SK-N-SH (cell line): ENCODE data around the gene SCYL2. TPM values are rescaled to one million over a fixed set of nuclear protein-coding genes. Genes with fewer than 3 reads are reported as not detected.
"Not testable (repeated sequence)": the region's sequence is repeated elsewhere in the genome, so short reads cannot be mapped to it uniquely, and the experiment has no call there.

Experiments used
- CTCF ChIA-PET: fragments of 300-600, 350-600 bp; formaldehyde crosslinking; extraction: SDS; loops from one replicate; lab custom pipeline; 2021; lab: Yijun Ruan, JAX
- POLR2A ChIA-PET: fragments of 350-600 bp; sonication (Branson Sonifier 250); formaldehyde crosslinking; extraction: SDS; loops from one replicate; lab custom pipeline; 2020; ENCODE audit warnings: antibody characterized with exemption, inconsistent platforms; lab: Yijun Ruan, JAX
- DNase-seq: peaks from one replicate; pipeline ENCODE4 v3.0.0; 2012
- H2AFZ ChIP-seq: fragments of 200-600 bp; sonication (generic); 2 replicates; pipeline ENCODE4 v1.8.1; 2016; ENCODE audit warnings: antibody characterized with exemption, mild to moderate bottlenecking, low read depth
- H3F3A ChIP-seq: fragments of 200-600 bp; sonication (generic); replicated peaks from 2 replicates; pipeline ENCODE3; 2016; ENCODE audit warnings: antibody characterized with exemption, mild to moderate bottlenecking; ENCODE audit not compliant: insufficient read depth
- H3K27ac ChIP-seq, 2 experiments: fragments of 200-500 bp in 1 of 2; fragments of 200-600 bp in 1 of 2; sonication (Bioruptor generic) in 1 of 2; sonication (generic), shearing (Covaris generic) in 1 of 2; 2 replicates each; pipeline versions ENCODE4 v1.5.1 to v1.6.1; 2014 to 2016; ENCODE audit warnings: low read depth in 2 of 2, inconsistent platforms in 1 of 2, low read length in 1 of 2, mild to moderate bottlenecking in 1 of 2, mixed read lengths in 1 of 2
- H3K27me3 ChIP-seq: fragments of 200-600 bp; sonication (generic), shearing (Covaris generic); 2 replicates; pipeline ENCODE4 v1.6.1; 2016; ENCODE audit warnings: mixed run types; ENCODE audit not compliant: insufficient read depth
- H3K36me3 ChIP-seq, 2 experiments: fragments of 200-500 bp in 1 of 2; fragments of 200-600 bp in 1 of 2; sonication (Bioruptor generic) in 1 of 2; sonication (generic) in 1 of 2; replicated peaks in 1 of 2; 2 replicates each; pipeline versions ENCODE3 to v1.5.1; 2014 to 2016; ENCODE audit warnings: low read length in 1 of 2, mild to moderate bottlenecking in 1 of 2; ENCODE audit not compliant: insufficient read depth in 2 of 2, control insufficient read depth in 1 of 2
- H3K4me1 ChIP-seq, 2 experiments: fragments of 200-500 bp in 1 of 2; fragments of 200-600 bp in 1 of 2; sonication (Bioruptor generic) in 1 of 2; sonication (generic), shearing (Covaris generic) in 1 of 2; 2 replicates each; pipeline versions ENCODE4 v1.5.1 to v1.6.1; 2014 to 2016; ENCODE audit warnings: low read depth in 1 of 2, low read length in 1 of 2, mixed run types in 1 of 2; ENCODE audit not compliant: insufficient read depth in 2 of 2, control insufficient read depth in 1 of 2
- H3K4me2 ChIP-seq: fragments of 200-600 bp; sonication (generic), shearing (Covaris generic); 2 replicates; pipeline ENCODE4 v1.6.1; 2017; ENCODE audit warnings: mixed run types
- H3K4me3 ChIP-seq, 2 experiments: fragments of 200-500 bp in 1 of 2; fragments of 200-600 bp in 1 of 2; sonication (Bioruptor generic) in 1 of 2; sonication (generic), shearing (Covaris generic) in 1 of 2; 2 replicates each; pipeline versions ENCODE4 v1.5.1 to v1.8.1; 2014 to 2016; ENCODE audit warnings: low read depth in 2 of 2, inconsistent platforms in 1 of 2, low read length in 1 of 2, mild to moderate bottlenecking in 1 of 2, mixed read lengths in 1 of 2, moderate library complexity in 1 of 2
- H3K79me2 ChIP-seq: fragments of 200-600 bp; sonication (generic); 2 replicates; pipeline ENCODE4 v1.8.1; 2017; ENCODE audit warnings: mild to moderate bottlenecking; ENCODE audit not compliant: insufficient read depth
- H3K9ac ChIP-seq: fragments of 200-600 bp; sonication (generic); 2 replicates; pipeline ENCODE4 v1.6.1; 2017; ENCODE audit warnings: mixed run types
- H3K9me2 ChIP-seq: fragments of 200-600 bp; sonication (generic); 2 replicates; pipeline ENCODE4 v1.6.1; 2017; ENCODE audit warnings: mixed run types
- H3K9me3 ChIP-seq: fragments of 200-600 bp; sonication (generic); 2 replicates; pipeline ENCODE4 v1.6.1; 2017; ENCODE audit warnings: mixed run types, mild to moderate bottlenecking, moderate library complexity
- H4K20me1 ChIP-seq: fragments of 200-600 bp; sonication (generic); 2 replicates; pipeline ENCODE4 v1.6.1; 2017; ENCODE audit warnings: mild to moderate bottlenecking, mixed run types; ENCODE audit not compliant: insufficient read depth
- CHD2 ChIP-seq: fragments of 150-350 bp; IDR thresholded peaks from 2 replicates; pipeline ENCODE4 v1.6.1; 2018; ENCODE audit warnings: low read length; ENCODE audit not compliant: partially characterized antibody
- EP300 ChIP-seq, 2 experiments: IDR thresholded peaks; 2 replicates each; pipeline versions ENCODE4 v1.4.0 to v1.6.1; 2012; ENCODE audit warnings: borderline replicate concordance in 1 of 2, low read depth in 1 of 2, low read length in 1 of 2
- GABPA ChIP-seq: IDR thresholded peaks from 2 replicates; pipeline ENCODE4 v1.4.0; 2012; ENCODE audit warnings: low read depth, mild to moderate bottlenecking
- GATA2 ChIP-seq: sonication (generic); formaldehyde crosslinking; IDR thresholded peaks from 2 replicates; pipeline ENCODE4 v1.5.0; 2020; ENCODE audit warnings: mild to moderate bottlenecking, missing genetic modification reagents
- JUND ChIP-seq: IDR thresholded peaks from 2 replicates; pipeline ENCODE4 v1.4.0; 2012
- MXI1 ChIP-seq: IDR thresholded peaks from 2 replicates; pipeline ENCODE4 v1.6.1; 2012; ENCODE audit warnings: mild to moderate bottlenecking, low read depth, low read length, improper control_type of control experiment
- PBX3 ChIP-seq: IDR thresholded peaks from 2 replicates; pipeline ENCODE4; 2012
- RAD21 ChIP-seq: IDR thresholded peaks from 2 replicates; pipeline ENCODE4 v1.6.1; 2012; ENCODE audit warnings: mild to moderate bottlenecking, low read length
- SIN3A ChIP-seq: IDR thresholded peaks from 2 replicates; pipeline ENCODE4 v1.6.1; 2012; ENCODE audit warnings: low read depth, mild to moderate bottlenecking, low read length, moderate library complexity, borderline replicate concordance
- SMC3 ChIP-seq: IDR thresholded peaks from 2 replicates; pipeline ENCODE4 v1.6.1; 2012; ENCODE audit warnings: low read depth, low read length, improper control_type of control experiment
- TCF12 ChIP-seq: IDR thresholded peaks from 2 replicates; pipeline ENCODE4 v1.4.0; 2012
- YY1 ChIP-seq: IDR thresholded peaks from 2 replicates; pipeline ENCODE4 v1.4.0; 2012; ENCODE audit warnings: low read depth, mild to moderate bottlenecking
- WGBS: methylation state at CpG from one replicate; pipeline ENCODE4 v1.1.6; 2017; ENCODE audit warnings: low lambda C conversion rate; 5-methylcytosine and 5-hydroxymethylcytosine counted together
- polyA plus RNA-seq, 3 experiments: library from polyadenylated mRNA; depleted of rRNA; stranded (reverse); fragments of >200 nt; gene quantifications; 2 replicates each; pipeline ENCODE4 v1.2.3, GENCODE V29; 2012
- TF ChIP-seq, protein P1 (sequence below): fragments of 150-350 bp; IDR thresholded peaks from 2 replicates; pipeline ENCODE4 v1.6.1; 2017; ENCODE audit warnings: antibody characterized with exemption, low read length, low read depth, borderline replicate concordance
- TF ChIP-seq, protein P2 (sequence below): IDR thresholded peaks from 2 replicates; pipeline ENCODE4 v1.4.0; 2012; ENCODE audit warnings: low read depth, borderline replicate concordance

The SCYL2 gene
- polyA plus RNA-seq, 1 of the 3 experiments (the other 2 are of a cell fraction): 7.5 TPM

- POLR2A ChIA-PET: no interaction called here
- Histone ChIP-seq H3K4me2 (no peak overlapping the region), H3K9ac (no peak overlapping the region), H3K27me3 (no peaks in the 10 kb centered on the region), H3K9me2 (no peaks in the 10 kb centered on the region), H3K4me1 (no peaks in the 10 kb centered on the region), H3K9me3 (no peaks in the 10 kb centered on the region), H3K4me3 (no peak overlapping the region)
- TF ChIP-seq YY1: no peak
- TF ChIP-seq EP300 (IDR thresholded peaks at IDR 0.05; ENCODE audit: borderline replicate concordance in 1 of 2, low read depth in 1 of 2, low read length in 1 of 2): no peak
- TF ChIP-seq, protein P1, sequence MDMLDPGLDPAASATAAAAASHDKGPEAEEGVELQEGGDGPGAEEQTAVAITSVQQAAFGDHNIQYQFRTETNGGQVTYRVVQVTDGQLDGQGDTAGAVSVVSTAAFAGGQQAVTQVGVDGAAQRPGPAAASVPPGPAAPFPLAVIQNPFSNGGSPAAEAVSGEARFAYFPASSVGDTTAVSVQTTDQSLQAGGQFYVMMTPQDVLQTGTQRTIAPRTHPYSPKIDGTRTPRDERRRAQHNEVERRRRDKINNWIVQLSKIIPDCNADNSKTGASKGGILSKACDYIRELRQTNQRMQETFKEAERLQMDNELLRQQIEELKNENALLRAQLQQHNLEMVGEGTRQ: no peak
- no peak for TF ChIP-seq SIN3A
- TF ChIP-seq GATA2 (CRISPR knock-in tag): no peak
- no peak for TF ChIP-seq GABPA
- no peak for TF ChIP-seq MXI1
- no peak for TF ChIP-seq PBX3
- TF ChIP-seq RAD21: no peak
- TF ChIP-seq, all 33 proteins: peak for 0
- Histone ChIP-seq H2AFZ (no peak overlapping the region), H3K27ac (no peak overlapping the region), H4K20me1 (no peaks in the 10 kb centered on the region), H3F3A (no peaks in the 10 kb centered on the region), H3K36me3 (peaks cover 20 to 77% of the 10 kb centered on the region in 2 experiments), H3K79me2 (peaks cover 27% of the 10 kb centered on the region; the same call in 1 of the 2 replicates)
- DNase-seq: no peak
- 100% methylated on average over 1 of the region's 1 CpG for WGBS
- CTCF ChIA-PET: interaction anchor here (1.7 kb wide), 1 partner anchor 10 kb away, joined by 3 read pairs; no protein-coding TSS in a partner anchor
Measured at GRCh38 chr12:100302081-100302480, 35.1 kb downstream of the SCYL2 start.

DNA sequence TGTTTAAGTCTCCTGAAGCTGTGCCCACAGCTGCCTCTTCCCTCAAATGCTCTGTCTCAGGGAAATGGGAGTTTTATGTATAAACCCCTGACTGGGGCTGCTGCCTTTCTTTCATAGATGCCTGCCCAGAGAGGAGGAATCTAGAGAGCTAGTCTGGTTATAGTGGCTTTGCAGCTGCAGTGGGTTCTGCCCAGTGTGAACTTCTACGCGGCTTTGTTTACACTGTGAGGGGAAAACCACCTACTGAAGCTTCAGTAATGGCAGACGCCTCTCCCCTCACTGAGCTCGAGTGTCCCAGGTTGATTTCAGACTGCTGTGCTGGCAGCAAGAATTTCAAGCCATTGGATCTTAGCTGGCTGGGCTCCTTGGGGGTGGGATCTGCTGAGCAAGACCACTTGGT, 36.9 kb downstream of the SCYL2 start:
- H3K9me2 ChIP-seq: no peaks in the 10 kb centered on the region

DNA sequence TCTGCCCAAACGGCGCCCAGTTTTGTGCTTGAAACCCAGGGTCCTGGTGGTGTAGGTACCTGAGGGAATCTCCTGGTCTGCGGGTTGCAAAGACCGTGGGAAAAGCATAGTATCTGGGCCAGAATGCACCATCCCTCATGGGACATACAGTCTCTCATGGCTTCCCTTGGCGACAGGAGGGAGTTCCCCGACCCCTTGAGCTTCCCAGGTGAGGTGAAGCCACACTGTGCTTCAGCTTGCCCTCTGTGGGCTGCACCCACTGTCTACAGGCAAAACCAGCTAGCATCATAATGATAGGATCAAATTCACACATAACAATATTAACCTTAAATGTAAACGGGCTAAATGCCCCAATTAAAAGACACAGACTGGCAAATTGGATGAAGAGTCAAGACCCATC, 37.4 kb downstream of the SCYL2 start:
- H3K4me1 ChIP-seq, POLR2A ChIA-PET, H3K4me3 ChIP-seq, H3K9ac ChIP-seq, H2AFZ ChIP-seq, H3K27ac ChIP-seq, H3K9me3 ChIP-seq, H3K27me3 ChIP-seq, CTCF ChIA-PET, H4K20me1 ChIP-seq, H3F3A ChIP-seq, H3K9me2 ChIP-seq, DNase-seq, H3K4me2 ChIP-seq: not testable (repeated sequence)
- 94% methylated on average over 6 of the region's 7 CpGs for WGBS
- Histone ChIP-seq H3K36me3 (peaks cover 12 to 72% of the 10 kb centered on the region in 2 experiments), H3K79me2 (peaks cover 20% of the 10 kb centered on the region; the same call in 1 of the 2 replicates)

More for the DNA sequence above, 36.9 kb downstream of the SCYL2 start:
- DNase-seq: no peak
- no peak overlapping the region for H3K27ac ChIP-seq
- POLR2A ChIA-PET: no interaction called here
- H2AFZ ChIP-seq: no peak overlapping the region
- WGBS: 88% methylated on average over 4 of the region's 4 CpGs
- H3K4me2 ChIP-seq: no peak overlapping the region
- H3K4me3 ChIP-seq: no peak overlapping the region; a peak in 1 of 4 replicates
- CTCF ChIA-PET: no interaction called here
- no peak for TF ChIP-seq SMC3
- TF ChIP-seq, protein P2, sequence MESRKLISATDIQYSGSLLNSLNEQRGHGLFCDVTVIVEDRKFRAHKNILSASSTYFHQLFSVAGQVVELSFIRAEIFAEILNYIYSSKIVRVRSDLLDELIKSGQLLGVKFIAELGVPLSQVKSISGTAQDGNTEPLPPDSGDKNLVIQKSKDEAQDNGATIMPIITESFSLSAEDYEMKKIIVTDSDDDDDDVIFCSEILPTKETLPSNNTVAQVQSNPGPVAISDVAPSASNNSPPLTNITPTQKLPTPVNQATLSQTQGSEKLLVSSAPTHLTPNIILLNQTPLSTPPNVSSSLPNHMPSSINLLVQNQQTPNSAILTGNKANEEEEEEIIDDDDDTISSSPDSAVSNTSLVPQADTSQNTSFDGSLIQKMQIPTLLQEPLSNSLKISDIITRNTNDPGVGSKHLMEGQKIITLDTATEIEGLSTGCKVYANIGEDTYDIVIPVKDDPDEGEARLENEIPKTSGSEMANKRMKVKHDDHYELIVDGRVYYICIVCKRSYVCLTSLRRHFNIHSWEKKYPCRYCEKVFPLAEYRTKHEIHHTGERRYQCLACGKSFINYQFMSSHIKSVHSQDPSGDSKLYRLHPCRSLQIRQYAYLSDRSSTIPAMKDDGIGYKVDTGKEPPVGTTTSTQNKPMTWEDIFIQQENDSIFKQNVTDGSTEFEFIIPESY: no peak
- no peak for TF ChIP-seq TCF12
- TF ChIP-seq CHD2: no peak
- TF ChIP-seq GATA2 (CRISPR knock-in tag): no peak
- TF ChIP-seq JUND: no peak
- TF ChIP-seq, all 33 proteins: peak for 0
- no peaks in the 10 kb centered on the region for H3K4me1 ChIP-seq
- H3K27me3 ChIP-seq: no peaks in the 10 kb centered on the region
- no peaks in the 10 kb centered on the region for H3K9me3 ChIP-seq
- H4K20me1 ChIP-seq: no peaks in the 10 kb centered on the region
- H3K79me2 ChIP-seq: peaks cover 23% of the 10 kb centered on the region; the same call in 1 of the 2 replicates
- no peak overlapping the region for H3K9ac ChIP-seq
- peaks cover 12 to 76% of the 10 kb centered on the region in 2 experiments for H3K36me3 ChIP-seq
- no peaks in the 10 kb centered on the region for H3F3A ChIP-seq

GRCh38 chr12:100308138-100308537, 41.2 kb downstream of the SCYL2 start:
- H3K4me2 ChIP-seq, H3K27ac ChIP-seq, H3F3A ChIP-seq, H3K9me2 ChIP-seq, H3K79me2 ChIP-seq, H3K4me3 ChIP-seq, H2AFZ ChIP-seq, CTCF ChIA-PET, H3K9me3 ChIP-seq, DNase-seq, H4K20me1 ChIP-seq, H3K4me1 ChIP-seq, H3K27me3 ChIP-seq, H3K9ac ChIP-seq, POLR2A ChIA-PET: not testable (repeated sequence)
- WGBS: 98% methylated on average over 5 of the region's 5 CpGs
- peaks cover 20 to 51% of the 10 kb centered on the region in 2 experiments for H3K36me3 ChIP-seq
